GM21576 (cell line): ENCODE measurements around the gene PUSL1.
"Not testable (repeated sequence)": the region's sequence is repeated elsewhere in the genome, so short reads cannot be mapped to it uniquely, and the experiment has no call there.

Source experiments
- ATAC-seq: cut with Tn5 transposase; IDR thresholded peaks from one replicate; pipeline ENCODE4 v1.9.1; 2021; ENCODE audit warnings: mild to moderate bottlenecking, moderate library complexity; ENCODE audit not compliant: unreplicated experiment

PUSL1 gene

GRCh38 chr1:1307261-1307922 lies 1.0 kb upstream of the PUSL1 start:
- ATAC-seq, result peak; percentile 2

DNA sequence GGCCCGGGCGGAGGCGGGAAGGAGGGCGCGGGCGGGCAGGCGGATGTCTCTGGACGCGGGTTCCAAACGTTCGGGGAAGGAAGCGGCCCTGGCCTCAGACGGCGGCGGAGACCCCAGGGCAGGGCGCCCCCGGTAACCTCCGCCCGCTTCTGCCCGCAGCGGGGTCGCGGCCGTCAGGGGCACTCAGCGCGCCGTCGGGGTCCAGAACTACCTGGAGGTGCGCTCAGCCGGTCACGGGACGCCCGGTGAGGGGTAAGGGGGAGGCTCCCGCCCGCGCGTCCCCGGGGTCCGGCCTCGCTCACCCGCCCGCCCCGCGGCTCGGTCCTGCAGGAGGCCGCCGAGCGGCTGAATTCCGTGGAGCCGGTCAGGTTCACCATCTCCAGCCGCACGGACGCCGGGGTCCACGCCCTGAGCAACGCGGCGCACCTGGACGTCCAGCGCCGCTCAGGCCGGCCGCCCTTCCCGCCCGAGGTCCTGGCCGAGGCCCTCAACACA lies 406 bp downstream of the PUSL1 start:
- no peak for ATAC-seq

- ATAC-seq, result no peak
Measured at GRCh38 chr1:1309251-1310108, 1.1 kb downstream of the PUSL1 start.

DNA sequence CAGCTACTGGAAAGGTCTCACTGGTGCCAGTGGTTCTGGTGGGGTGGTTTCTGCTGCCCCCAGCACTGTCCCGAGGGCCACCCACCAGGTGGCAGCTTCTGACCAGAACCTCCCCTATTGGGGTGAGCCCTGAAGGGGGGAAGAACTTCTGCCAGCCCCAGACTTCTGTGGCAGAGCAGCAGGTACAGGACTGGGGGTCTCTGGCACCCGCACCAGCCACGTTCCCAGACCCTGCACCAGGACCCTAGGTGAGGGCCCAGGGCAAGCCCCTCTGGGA lies 1.6 kb downstream of the PUSL1 start:
- no peak for ATAC-seq

DNA sequence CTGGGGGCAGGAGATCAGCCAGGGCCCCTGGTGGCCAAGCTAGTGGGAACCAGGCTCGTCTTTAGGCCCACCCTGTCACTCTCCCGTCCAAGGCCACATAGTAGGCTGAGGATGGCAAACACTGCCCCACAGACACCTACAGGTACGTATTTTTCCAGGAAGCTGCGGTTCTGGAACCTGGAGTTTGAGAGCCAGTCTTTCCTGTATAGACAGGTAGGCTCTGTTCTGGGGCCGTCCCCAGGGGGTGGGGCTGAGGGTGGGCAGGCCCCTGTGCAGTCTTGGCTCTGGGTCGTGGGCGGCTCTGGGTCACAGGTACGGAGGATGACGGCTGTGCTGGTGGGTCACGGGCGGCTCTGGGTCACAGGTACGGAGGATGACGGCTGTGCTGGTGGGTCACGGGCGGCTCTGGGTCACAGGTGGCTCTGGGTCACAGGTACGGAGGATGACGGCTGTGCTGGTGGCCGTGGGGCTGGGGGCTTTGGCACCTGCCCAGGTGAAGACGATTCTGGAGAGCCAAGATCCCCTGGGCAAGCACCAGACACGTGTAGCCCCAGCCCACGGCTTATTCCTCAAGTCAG lies 2.2 kb downstream of the PUSL1 start:
- no peak for ATAC-seq

DNA sequence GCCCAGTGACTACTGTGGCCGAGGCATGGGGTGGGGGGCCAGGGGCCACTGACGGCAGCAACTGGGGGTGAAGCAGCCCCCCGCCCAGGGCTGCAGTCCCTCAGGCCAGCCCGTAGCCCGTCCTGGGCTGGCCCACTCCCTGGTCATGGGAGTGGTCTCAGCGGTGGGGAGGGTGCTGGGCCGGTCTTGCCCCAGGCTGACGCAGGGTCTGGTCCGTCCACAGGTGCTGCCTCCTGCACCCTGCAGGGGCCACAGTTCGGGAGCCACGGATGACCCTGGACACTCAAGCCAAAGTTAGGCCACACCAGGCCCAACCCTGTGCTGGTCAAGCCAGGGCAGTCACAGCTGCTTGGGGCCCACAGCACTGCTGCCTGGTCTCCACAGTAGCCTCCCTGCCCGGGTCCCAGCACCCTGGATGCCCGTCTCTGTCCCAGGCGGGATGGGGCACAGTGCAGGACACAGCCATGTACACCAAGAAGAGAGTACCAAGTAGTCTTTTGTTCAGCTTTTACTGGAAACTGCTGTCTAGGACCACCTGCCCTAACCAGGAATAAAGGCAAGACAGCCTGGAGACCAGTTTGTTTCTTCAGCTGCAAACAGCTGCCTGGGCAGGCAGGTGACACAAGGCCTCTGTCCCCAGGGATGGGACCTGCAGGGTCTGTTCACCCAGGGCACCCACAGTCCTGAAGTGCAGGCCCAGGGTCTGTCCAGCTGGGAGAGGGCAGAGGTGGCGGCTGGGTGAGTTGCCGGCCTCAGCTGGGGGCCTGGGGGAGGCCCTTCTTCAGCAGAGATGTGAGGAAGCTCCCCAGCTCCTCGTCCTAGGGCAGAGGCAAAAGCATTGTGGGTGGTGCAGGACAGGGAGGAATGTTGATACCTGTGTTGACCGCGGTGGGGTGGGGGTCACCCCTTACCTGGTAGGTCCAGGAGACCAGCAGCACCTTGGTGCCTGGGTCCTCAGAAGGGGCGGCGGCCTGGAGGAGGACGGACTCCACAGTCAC lies 3.0 kb downstream of the PUSL1 start:
- no peak for ATAC-seq

DNA sequence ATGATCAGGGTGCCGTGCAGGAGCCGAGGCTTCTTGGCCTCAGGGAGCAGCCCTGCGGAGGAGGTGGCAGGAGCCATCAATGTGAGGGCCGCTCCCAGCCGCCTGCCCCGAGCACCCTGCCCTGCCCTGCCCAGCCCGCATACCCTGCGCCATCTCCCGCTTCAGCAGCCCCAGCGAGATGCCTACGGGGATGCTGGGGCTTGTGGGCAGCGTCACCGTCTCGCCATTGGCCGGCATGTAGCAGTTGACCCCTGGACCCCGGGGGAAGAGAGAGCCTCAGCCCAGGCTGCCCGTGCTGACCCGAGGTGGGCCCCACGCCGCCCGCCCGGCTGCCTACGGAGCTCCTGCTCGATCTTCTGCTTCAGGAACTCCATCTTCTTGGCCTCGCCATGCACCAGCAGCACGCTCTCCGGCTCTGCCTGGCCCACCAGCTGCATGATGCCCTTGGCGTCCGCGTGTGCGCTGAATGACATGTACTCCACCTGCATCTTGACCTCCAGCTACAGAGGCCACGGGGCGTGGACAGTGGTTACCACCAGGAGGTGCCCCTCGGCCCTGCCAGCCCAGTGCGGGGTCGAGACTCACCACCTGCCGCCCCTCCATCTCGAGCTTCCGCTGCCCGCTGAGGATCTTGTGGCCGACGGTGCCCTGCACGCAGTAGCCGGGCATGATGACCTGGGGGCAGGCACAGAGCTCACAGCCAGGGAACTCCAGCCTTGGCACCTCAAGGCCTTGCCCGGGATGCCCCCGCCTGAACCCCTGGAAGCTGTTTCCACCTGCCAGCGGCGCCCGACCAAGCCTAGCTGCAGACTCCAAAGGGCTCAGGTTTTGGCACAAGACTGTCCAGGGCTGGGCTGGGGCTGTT lies 4.3 kb downstream of the PUSL1 start:
- ATAC-seq, result no peak

- no peak for ATAC-seq
Measured at GRCh38 chr1:1313500-1314236, 5.3 kb downstream of the PUSL1 start.

DNA sequence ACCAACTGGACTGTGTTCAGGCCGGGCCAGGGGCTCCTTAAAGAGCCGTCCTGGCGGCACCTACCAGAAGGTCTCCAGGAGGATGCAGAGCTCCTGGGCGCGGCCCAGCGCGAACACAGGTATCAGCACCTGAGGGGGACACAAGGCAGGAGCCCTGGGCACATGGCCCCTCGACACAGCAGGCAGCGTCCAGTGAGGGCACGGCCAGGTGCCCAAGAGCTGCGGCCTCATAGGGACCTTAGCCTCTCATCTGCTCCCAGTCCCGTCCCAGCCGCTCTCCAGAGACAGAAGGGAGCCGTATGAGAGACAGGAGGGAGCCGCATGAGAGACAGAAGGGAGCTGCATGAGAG lies 5.8 kb downstream of the PUSL1 start:
- ATAC-seq, result no peak

DNA sequence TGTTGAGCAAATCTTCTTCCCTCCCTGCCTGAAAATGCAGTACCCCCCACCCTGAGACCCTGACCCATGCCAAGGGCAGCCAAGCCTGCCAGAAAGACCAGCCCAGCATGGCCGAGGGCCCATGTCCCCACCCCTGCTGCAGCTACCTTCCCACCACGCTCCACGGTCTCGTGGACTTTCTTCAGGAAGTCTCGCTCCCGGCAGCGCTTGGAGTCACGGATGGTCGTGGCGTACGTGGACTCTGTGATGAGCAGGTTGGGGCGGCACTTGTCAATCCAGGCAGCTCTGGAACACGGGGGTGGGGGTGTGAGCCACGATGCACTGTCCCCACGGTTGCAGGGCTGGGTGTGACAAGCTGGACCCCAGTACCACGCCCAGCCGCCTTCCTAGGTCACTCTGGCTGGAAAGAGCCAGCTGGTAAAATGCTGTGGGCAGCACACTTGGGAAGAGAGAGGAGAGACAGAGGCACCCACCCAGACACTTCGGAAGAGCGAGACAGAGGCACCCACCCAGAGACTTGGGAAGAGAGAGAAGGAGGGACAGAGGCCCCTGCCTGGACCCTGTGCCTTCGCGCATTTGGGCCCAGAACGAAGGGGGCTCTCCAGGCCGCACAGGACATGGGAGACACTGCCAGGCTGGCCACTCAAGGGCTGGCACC lies 6.4 kb downstream of the PUSL1 start:
- ATAC-seq, result no peak

DNA sequence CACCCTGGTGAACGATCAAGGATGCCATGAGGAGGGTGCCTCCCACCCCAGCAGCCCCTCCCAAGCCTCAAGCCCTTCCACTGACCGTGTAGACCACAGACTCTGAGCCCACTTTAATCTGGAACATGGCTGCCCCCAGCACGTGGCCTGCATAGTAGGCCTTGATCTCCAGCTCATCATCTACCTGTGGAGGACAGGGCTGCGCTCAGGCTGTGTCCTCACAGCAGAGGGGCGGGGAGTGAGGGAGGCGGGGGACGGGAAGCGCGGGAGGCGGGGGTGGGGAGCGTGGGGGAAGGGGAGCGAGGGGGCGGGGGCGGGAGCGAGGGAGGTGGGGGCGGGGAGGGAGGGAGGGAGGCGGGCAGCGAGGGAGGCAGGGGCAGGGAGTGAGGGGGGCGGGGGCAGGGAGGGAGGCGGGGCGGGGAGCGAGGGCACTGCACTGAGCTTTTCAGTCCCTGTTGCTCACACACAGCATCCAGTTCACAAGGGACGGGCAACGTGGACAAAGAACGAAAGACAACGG lies 7.1 kb downstream of the PUSL1 start:
- ATAC-seq, result no peak

GRCh38 chr1:1316199-1316598 lies 7.8 kb downstream of the PUSL1 start:
- ATAC-seq, result not testable (repeated sequence)

DNA sequence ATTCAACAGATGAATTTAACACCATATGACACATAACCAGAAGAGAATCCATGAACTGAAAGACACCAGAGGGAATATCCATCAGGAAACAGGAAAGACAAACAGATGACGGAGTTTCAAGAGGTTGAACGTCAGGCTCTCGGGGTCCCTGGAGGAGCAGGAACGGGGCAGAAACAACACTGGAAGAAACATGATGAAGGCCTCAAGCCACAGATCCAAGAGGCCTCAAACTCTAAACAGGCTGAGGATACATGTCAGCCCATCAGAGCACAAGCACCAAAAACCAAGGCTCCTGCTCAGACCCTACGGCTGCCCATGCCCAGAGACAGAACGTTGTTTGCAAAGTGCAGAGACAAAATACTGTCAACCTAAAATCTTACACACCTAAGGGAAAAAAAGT lies 9.0 kb downstream of the PUSL1 start:
- no peak for ATAC-seq

- no peak for ATAC-seq
Measured at GRCh38 chr1:1318131-1318652, 9.8 kb downstream of the PUSL1 start.

GRCh38 chr1:1318777-1319645 lies 10.6 kb downstream of the PUSL1 start:
- no peak for ATAC-seq

GRCh38 chr1:1319646-1319941 lies 11.2 kb downstream of the PUSL1 start:
- no peak for ATAC-seq

DNA sequence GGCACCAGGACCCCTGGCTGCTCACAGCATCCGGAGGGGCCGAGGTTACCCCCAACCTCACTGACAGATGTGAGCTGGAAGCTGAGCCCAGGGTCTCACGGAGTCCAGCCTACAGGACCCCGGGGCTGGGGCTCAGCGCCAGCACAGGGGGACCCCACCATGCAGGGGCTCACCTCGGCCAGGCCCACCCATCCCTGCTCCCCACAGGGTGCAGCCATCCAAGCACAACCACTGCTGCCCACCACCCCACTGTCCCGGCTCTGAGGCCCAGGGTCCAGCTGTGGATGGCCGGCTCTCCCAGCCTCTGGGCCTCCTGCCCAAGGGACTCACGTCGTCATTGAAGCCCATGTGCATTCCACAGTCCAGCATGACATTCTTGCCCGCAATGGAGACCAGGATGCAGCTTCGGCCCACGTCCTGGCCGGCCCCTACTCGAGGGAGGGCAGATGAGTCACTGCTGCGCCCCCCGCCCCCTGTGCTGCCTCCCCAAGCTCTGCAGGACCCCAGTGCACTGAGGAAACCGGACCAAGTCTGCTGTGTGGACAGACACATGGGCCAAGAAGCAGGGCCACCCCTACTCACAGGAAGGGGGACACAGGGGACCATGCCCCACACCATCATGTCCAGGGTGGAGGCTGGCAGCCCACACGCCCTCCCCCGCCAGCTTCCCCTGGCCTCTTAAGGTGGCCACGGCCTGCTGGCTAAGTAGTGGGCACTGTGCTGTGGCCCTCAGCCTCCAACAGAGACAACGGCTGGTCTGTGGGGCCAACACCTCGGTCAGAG lies 12.5 kb downstream of the PUSL1 start:
- no peak for ATAC-seq
